Ovary (tissue), 9 donors: ENCODE data around the gene ICE1. TPM values are rescaled to one million over a fixed set of nuclear protein-coding genes. Genes with fewer than 3 reads are reported as not detected.

ENCODE experiments used
- DNase-seq, 5 donors: peaks; one replicate each; pipeline ENCODE4 v3.0.0-alpha.2; 2019 to 2020
- H3K27ac ChIP-seq, 2 donors: fragments of 200-600 bp; one replicate each; pipeline versions ENCODE4 v1.5.1 to v1.8.0; 2019 to 2022
- H3K27me3 ChIP-seq: fragments of 200-600 bp; one replicate; pipeline ENCODE4 v1.8.0; 2022
- H3K36me3 ChIP-seq: fragments of 200-600 bp; sonication (generic); one replicate; pipeline ENCODE4 v1.5.1; 2019
- H3K4me1 ChIP-seq: one replicate; pipeline ENCODE4 v1.8.1; 2013; ENCODE audit warnings: mild to moderate bottlenecking, moderate library complexity; ENCODE audit not compliant: insufficient read depth
- H3K4me3 ChIP-seq: fragments of 200-600 bp; sonication (generic); one replicate; pipeline ENCODE4 v1.5.1; 2017
- H3K9me3 ChIP-seq, 2 donors: fragments of 200-600 bp in 1 of 2; sonication (generic) in 1 of 2; one replicate each; pipeline versions ENCODE4 v1.5.1 to v1.8.1; 2013 to 2019; ENCODE audit warnings: mild to moderate bottlenecking in 1 of 2, moderate library complexity in 1 of 2
- EP300 ChIP-seq: sonication (generic); formaldehyde crosslinking; IDR thresholded peaks from one replicate; pipeline ENCODE4 v1.6.1; 2017; ENCODE audit warnings: antibody characterized with exemption
- POLR2A ChIP-seq: fragments of 450-650 bp; IDR thresholded peaks from one replicate; pipeline ENCODE4 v1.6.1; 2017; ENCODE audit warnings: antibody characterized with exemption, mild to moderate bottlenecking, moderate library complexity
- WGBS, 3 donors: extraction: QIAGEN DNeasy Blood & Tissue Kit in 1 of 3; methylation state at CpG; one replicate each; pipeline versions ENCODE4 v1.1.5 to v1.1.7; 2013 to 2017; 5-methylcytosine and 5-hydroxymethylcytosine counted together
- intact Hi-C, 4 donors: fragments of 100-400 bp; cut with DNase I; formaldehyde crosslinking; loops; one replicate each; pipeline versions ENCODE4 v1.11.0 to v1.15.1; 2022 to 2023
- polyA plus RNA-seq, 2 donors: library from polyadenylated mRNA; stranded (reverse); fragments of 200-250 nt in 1 of 2; fragments of 350-450 nt in 1 of 2; fragmentation: Illumina TruSeq in 1 of 2; extraction: RNeasy Lipid Tissue Mini Kit (QIAGEN cat#74804) in 1 of 2; gene quantifications; one replicate each; pipeline ENCODE4 v1.2.3, GENCODE V29; 2013 to 2014
- total RNA-seq, 7 donors: library from RNA; depleted of rRNA in 2 of 7; stranded (reverse); fragments of >200 nt in 2 of 7; fragmentation: NEBNext Ultra II Directional in 3 of 7; extraction: Animal tissue kit (Norgen Biotek cat#: 25700) in 3 of 7; gene quantifications; one replicate each; pipeline versions ENCODE4 v1.1.0 to v1.2.4, GENCODE V29; 2016 to 2023
- TF ChIP-seq, protein P1 (sequence below), 3 donors: fragments of 450-650 bp in 2 of 3; fragments of 200-600 bp in 1 of 3; IDR thresholded peaks; one replicate each; pipeline versions ENCODE4 v1.5.1 to v1.8.0; 2016 to 2022; ENCODE audit warnings: antibody characterized with exemption in 3 of 3, mild to moderate bottlenecking in 1 of 3
- donor health status: DM: no; HTN: no; CAD: no; lungs with moderate emphysema.
- donor health status: DM: no; HTN: no; CAD: no.
- donor health status: Bipolar disorder and iron deficiency.
- donor health status: DM: yes; HTN: yes; CAD: no.
- donor health status: DM: no; HTN: no; CAD: no.
- donor health status: DM: yes; HTN: yes; CAD: no.

Gene ICE1
- total and polyA plus RNA-seq, 9 donors: 10.7 to 38.0 (median 30.5) TPM

DNA sequence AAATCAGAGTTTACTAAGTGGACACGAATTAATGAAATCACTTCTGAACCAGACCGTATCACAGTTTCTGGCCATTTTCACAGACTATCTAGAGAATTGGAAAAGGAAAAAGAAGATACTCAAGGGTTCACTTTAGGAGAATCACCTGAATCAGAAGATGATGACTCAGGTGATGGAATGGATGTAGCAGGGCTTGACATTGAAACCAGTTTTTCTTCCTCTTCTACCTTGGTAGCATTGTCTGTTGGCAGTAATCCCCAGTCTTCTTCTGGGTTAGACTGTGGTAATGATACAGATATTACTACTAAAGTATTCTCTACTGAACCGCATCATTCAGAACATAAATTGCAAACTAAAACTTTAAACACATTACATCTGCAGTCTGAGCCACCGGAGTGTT, 38.5 kb downstream of the ICE1 start:
- H3K36me3 ChIP-seq: no peaks in the 10 kb centered on the region
- TF ChIP-seq, protein P1, sequence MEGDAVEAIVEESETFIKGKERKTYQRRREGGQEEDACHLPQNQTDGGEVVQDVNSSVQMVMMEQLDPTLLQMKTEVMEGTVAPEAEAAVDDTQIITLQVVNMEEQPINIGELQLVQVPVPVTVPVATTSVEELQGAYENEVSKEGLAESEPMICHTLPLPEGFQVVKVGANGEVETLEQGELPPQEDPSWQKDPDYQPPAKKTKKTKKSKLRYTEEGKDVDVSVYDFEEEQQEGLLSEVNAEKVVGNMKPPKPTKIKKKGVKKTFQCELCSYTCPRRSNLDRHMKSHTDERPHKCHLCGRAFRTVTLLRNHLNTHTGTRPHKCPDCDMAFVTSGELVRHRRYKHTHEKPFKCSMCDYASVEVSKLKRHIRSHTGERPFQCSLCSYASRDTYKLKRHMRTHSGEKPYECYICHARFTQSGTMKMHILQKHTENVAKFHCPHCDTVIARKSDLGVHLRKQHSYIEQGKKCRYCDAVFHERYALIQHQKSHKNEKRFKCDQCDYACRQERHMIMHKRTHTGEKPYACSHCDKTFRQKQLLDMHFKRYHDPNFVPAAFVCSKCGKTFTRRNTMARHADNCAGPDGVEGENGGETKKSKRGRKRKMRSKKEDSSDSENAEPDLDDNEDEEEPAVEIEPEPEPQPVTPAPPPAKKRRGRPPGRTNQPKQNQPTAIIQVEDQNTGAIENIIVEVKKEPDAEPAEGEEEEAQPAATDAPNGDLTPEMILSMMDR (IDR thresholded peaks at IDR 0.05): no peak
- TF ChIP-seq EP300 (no peak), POLR2A (no peak)
- intact Hi-C loops: no loop called here
- H3K27me3 ChIP-seq: no peaks in the 10 kb centered on the region
- H3K27ac ChIP-seq: no peak overlapping the region
- no peaks in the 10 kb centered on the region for H3K4me1 ChIP-seq
- WGBS, 3 donors: 97 to 99% (median 98%) methylated on average over 4 of the region's 4 CpGs
- H3K9me3 ChIP-seq: no peaks in the 10 kb centered on the region
- DNase-seq: no peak
- H3K4me3 ChIP-seq: no peak overlapping the region

DNA sequence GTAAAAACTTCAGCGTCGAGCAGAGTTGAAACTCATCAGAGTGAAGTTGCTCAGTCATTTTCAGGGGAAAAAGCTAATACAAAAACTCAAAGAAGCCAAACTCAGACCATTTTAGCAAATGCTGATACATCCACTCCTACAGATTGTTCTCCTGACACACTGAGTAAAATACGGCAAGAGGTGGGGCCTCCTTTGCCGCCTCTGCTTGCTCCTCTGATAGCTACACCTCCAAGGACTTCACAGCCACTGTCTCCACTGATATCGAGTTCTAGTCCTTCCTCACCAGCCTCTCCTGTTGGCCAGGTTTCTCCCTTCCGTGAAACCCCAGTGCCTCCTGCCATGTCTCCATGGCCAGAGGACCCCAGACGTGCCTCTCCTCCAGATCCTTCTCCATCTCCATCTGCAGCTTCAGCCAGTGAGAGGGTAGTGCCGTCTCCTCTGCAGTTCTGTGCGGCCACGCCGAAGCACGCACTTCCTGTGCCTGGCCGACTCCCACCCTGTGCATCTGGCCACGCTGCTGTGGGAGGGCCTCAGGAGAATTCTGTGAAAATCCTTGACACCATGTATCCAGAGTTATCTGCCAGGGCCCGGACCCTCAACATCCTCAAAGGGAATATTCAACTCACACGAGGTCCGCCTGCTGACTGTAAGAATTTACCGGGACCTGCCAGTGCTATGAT, 41.7 kb downstream of the ICE1 start:
- TF ChIP-seq EP300: no peak
- DNase-seq: no peak
- no peaks in the 10 kb centered on the region for H3K27me3 ChIP-seq
- no peaks in the 10 kb centered on the region for H3K4me1 ChIP-seq
- 89 to 94% (median 92%) methylated on average over 18 of the region's 18 CpGs for WGBS, 3 donors
- H3K27ac ChIP-seq: no peak overlapping the region
- no peaks in the 10 kb centered on the region for H3K36me3 ChIP-seq
- no peaks in the 10 kb centered on the region for H3K9me3 ChIP-seq
- H3K4me3 ChIP-seq: no peak overlapping the region
- intact Hi-C loops: no loop called here

DNA sequence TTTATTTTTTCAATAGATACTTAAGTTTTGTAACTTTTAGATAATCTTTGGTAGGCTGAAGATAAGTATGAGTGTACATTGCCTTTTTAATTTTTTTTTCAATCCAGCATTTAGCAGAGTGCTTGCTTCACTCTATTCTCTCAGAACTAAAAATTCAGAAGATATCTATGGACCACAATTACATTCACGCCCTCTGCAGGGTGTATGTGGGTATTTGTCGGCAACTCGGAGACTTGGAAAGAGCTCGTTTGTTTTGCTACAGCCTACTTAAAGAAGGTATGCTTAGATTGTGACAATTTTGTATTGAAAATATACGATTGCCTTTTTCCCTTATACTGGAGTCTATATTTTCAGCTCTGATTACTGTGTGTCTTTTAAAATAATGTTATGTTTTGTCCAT, 43.8 kb downstream of the ICE1 start:
- WGBS, 3 donors: 87 to 93% (median 89%) methylated on average over 5 of the region's 5 CpGs

DNA sequence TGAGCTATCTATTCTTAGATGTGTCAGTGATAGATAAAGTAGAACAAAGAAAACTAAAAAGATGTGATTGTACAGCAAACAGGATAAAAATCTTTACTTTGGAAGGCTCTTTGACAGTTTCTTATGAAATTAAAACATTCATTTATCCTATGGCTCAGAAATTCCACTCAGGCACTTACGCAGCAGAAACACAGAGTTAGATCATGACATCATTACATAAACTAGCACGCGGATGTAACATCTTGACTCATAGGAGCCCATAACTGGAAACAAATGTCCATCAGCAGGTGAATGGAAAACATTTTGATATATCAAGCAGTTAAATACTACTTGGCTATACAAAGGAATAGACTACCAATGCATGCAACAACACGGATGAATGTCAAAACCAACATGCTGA, 45.3 kb downstream of the ICE1 start:
- H3K4me1 ChIP-seq: no peaks in the 10 kb centered on the region
- H3K27ac ChIP-seq: no peak overlapping the region
- no peaks in the 10 kb centered on the region for H3K9me3 ChIP-seq
- no peak overlapping the region for H3K4me3 ChIP-seq
- intact Hi-C loops: no loop called here
- no peaks in the 10 kb centered on the region for H3K27me3 ChIP-seq
- no peaks in the 10 kb centered on the region for H3K36me3 ChIP-seq
- TF ChIP-seq POLR2A (no peak), EP300 (no peak)
- TF ChIP-seq, protein P1 (IDR thresholded peaks at IDR 0.05): no peak
- 94 to 97% (median 95%) methylated on average over 4 of the region's 4 CpGs for WGBS, 3 donors
- DNase-seq: no peak

More for the DNA sequence above, 43.8 kb downstream of the ICE1 start:
- Histone ChIP-seq H3K27ac (no peak overlapping the region), H3K4me1 (no peaks in the 10 kb centered on the region), H3K9me3 (no peaks in the 10 kb centered on the region), H3K27me3 (no peaks in the 10 kb centered on the region), H3K4me3 (no peak overlapping the region), H3K36me3 (no peaks in the 10 kb centered on the region)
- no peak for DNase-seq
- intact Hi-C loops: no loop called here
- TF ChIP-seq POLR2A (no peak), EP300 (no peak)
- TF ChIP-seq, protein P1 (IDR thresholded peaks at IDR 0.05): no peak

DNA sequence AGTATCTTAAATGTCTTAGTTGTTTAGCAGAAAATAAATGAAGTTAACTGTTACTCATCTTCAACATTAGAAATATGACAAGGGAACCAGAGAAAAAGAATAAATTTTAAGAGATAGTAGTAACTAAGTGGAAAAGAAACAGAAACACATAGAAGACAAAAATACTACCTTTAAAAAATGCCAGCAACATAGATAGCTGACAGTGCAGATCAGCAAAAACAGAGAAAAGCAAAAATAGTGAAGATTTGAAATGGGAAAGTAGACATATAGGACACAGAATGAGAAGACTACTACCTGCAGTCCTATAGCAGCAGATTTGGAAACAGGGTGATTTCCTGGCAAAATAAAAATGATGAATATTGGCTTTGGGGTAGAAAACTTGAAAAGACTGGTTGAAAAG, 48.5 kb downstream of the ICE1 start:
- H3K9me3 ChIP-seq: no peaks in the 10 kb centered on the region
- H3K27me3 ChIP-seq: no peaks in the 10 kb centered on the region
- DNase-seq: no peak
- TF ChIP-seq EP300: no peak
- TF ChIP-seq, protein P1 (IDR thresholded peaks at IDR 0.05): no peak
- no peak for TF ChIP-seq POLR2A
- H3K36me3 ChIP-seq: no peaks in the 10 kb centered on the region
- H3K4me3 ChIP-seq: no peak overlapping the region
- intact Hi-C loops: no loop called here
- no peak overlapping the region for H3K27ac ChIP-seq
- H3K4me1 ChIP-seq: no peaks in the 10 kb centered on the region
